GM21515 (cell line): Measurements from ENCODE around the gene NPNT.

Source experiments
- ATAC-seq: cut with Tn5 transposase; IDR thresholded peaks from one replicate; pipeline ENCODE4 v1.9.1; 2021; ENCODE audit not compliant: unreplicated experiment

NPNT gene

DNA sequence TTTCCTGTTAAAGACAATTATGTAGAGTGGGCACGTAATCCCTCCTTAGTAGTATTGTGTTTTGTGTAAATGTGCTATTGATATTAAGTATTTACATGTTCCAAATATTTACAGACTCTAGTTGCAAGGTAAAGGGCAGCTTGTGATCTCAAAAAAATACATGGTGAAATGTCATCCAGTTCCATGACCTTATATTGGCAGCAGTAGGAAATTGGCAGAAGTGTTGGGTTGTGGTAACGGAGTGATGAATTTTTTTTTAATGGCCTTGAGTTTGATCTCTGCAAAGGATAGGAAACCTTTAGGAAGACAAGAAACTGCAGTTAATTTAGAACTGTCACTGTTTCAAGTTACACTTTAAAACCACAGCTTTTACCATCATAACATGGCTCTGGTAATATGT, 74.3 kb downstream of the NPNT start:
- ATAC-seq: no peak

DNA sequence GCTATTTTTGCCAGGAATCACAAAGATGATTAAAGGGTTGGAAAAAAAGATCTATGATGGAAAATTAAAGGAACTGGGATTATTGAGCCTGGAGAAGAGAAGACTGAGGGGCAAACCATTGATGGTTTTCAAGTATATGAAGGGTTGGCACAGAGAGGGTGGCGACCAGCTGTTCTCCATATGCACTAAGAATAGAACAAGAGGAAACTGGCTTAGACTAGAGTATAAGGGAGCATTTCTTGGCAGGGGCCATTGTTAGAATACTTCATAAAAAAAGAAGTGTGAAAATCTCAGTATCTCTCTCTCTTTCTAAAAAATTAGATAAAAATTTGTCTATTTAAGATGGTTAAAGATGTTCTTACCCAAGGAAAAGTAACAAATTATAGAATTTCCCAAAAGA, 75.1 kb downstream of the NPNT start:
- no peak for ATAC-seq

DNA sequence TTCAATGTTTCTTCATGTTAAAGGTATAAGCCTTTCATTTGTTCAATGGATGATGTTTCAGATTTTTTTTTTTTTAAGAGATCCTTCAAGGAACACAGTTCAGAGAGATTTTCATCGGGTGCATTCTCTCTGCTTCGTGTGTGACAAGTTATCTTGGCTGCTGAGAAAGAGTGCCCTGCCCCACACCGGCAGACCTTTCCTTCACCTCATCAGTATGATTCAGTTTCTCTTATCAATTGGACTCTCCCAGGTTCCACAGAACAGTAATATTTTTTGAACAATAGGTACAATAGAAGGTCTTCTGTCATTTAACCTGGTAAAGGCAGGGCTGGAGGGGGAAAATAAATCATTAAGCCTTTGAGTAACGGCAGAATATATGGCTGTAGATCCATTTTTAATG, 75.8 kb downstream of the NPNT start:
- no peak for ATAC-seq

- ATAC-seq: no peak
Measured at GRCh38 chr4:105972946-105973621, 77.8 kb downstream of the NPNT start.

DNA sequence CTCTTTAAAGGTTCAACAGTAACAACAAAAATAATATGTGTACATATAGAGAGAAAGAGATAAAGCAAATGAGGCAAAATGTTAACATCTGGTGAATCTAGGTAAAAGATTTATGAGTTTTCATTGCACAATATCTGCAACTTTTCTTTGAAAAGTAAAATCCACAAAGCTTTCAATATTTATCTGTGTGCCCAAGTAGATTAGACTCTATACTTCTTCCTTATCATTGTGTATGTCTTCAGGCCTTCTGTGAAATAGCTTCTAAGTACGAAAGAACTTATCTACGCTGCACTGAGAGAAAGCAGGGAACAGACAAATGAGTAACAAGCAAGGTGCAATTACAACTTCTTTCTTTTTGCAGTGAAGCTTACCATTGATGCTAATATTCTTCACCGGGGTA, 81.6 kb downstream of the NPNT start:
- no peak for ATAC-seq

DNA sequence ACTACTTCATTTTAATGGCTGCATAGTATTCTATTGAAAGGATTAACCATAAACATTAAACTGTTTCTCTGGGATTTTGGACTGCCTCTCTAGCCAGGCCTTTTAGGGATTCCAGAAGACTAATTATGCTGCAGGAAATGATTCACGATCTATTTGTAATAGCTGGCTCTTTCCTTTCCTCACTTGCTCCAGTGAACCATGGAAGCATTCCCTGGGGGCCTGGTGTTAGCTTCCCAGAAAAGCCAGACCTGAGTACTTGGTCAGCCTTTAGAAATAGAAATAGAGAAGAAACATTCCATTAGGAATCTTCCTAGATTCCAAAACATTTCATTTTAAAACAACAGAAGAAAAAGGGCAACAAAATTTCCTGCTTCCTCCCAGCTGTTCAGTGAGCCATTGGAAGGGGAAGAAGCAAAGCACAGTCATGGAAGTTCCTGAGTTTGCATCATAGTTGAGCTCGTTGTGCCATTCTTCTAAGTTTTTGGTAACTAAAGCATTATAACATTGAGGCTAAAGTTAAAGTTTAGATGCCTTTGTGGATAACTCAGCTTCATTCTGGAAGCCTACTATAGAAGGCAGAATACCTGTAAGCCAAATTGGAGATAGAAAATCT, 83.5 kb downstream of the NPNT start:
- no peak for ATAC-seq

DNA sequence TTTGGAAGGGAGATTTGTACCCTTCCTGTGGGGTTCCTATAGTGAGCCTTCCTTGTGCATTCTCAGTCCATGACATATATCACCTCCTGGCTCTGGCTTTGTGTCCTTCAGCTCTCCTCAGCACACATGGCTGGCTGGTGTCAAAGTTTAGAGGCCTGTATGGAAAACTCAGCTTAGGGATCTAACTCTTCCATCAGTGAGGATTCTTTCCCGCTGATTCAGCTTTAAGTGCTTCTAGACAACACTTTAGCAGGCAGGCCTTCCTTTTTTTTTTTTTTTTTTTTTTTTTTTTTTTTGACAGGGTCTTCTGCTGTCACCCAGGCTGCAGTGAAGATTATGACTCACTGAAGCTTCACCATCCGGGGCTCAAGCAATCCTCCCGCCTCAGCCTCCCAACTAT, 84.2 kb downstream of the NPNT start:
- ATAC-seq: no peak

GRCh38 chr4:105988671-105989070, 93.4 kb downstream of the NPNT start:
- ATAC-seq: no peak

- no peak for ATAC-seq
Measured at GRCh38 chr4:105989485-105990242, 94.4 kb downstream of the NPNT start.

GRCh38 chr4:105990933-105991332, 95.7 kb downstream of the NPNT start:
- ATAC-seq: no peak

DNA sequence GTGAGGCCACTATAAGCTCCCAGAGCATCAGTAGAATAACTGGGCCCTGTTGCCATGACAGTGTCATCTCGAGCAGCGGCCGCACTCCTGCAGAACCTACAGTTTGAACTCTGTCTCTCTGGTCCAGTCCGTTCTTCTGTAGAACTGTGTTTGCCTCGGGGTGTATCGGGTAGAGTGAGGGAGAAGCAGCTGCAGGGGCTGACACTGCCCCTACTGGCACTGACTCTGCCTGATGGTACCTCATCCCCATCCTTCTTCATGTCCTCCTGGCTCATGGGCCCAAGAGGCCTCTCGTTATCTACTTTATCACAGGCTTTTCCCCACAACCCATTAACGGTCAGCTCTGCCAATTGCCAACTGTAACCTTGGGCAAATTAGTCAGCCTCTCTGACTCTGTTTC, 96.5 kb downstream of the NPNT start:
- no peak for ATAC-seq

- ATAC-seq: no peak
Measured at GRCh38 chr4:105992641-105993305, 97.5 kb downstream of the NPNT start.

DNA sequence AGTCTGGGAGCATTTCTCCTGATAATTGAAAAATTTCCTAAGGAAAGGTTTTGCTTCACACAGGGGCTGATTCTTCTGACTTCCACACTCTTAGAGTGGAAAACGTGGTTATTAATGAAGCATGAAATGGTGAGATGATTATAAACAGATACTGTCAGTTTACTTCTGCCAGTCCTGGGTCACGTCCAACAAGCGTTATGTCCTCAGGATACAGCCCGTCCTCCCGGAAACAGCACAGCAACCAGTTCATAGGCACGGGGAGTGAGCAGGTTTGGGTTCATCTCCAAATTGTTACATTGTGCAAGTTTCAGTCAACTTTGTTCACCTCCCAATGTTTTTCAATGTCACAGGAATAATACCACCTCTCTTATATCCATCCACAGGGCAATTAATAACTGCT, 98.8 kb downstream of the NPNT start:
- no peak for ATAC-seq

DNA sequence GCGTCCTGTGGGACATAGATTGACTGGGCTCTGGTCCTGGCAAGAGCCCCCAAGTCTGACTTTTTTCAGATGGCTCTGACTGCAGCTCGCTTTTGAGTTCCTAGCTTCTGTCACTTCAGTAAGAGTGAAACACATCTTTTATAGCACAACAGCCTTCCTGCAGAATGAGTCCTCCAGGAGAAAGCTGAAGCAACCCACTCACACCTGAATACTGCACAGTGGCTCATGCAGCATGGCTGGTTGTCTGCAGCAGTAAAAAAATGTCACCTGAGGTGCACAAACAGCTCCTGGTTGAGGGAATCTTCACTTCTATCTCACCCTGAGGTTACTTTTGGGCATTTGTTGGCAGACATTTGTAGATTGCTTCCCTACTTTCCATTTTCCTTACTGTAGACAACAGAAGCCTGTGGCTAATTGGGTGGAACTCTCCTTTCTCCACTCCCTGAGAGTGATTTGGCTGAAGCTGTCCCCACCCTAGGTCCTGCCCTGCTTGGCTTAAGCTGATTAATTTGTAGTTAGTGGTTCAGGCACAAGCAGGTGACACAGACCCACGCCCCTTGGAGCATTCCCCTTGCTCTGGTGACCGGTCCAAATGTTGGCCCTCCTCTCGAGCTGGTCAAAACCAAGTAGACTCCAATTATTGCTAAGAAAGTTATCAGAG, 99.7 kb downstream of the NPNT start:
- ATAC-seq: no peak

GRCh38 chr4:105996845-105997244, 101.6 kb downstream of the NPNT start:
- no peak for ATAC-seq

GRCh38 chr4:105998171-105999063, 103.1 kb downstream of the NPNT start:
- ATAC-seq: no peak

DNA sequence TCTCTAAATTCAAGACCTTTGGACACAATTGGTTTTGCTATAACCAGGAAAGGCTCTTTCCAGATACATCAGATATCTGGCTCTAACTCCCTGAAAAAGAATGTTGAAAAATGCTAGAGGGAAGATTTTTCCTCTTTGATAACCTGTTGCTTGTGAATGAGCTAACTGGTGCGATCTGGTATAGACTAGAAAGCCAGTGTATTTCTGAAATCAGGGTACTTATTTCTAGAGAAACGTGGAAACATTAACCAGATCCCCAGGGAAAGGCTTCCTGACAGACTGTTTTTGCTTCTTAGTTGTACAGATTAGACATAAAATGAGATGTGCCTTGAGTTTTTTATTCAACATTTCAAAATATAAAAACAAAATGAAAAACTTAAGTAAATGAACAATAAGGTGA, 107.7 kb downstream of the NPNT start:
- no peak for ATAC-seq

DNA sequence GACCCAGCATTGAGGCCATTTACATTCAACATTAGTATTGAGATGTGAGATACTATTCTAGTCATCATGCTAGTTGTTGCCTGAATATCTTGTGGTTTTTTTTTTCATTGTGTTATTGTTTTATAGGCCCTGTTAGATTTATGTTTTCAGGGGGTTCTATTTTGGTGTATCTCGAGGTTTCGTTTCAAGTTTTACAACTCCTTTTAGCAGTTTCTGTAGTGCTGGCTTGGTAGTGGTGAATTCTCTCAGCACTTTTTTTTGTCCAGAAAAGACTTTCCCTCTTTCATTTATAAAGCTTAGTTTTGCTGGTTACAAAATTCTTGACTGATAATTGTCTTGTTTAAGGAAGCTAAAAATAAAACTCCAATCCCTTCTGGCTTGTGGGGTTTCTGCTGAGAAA, 115.5 kb downstream of the NPNT start:
- no peak for ATAC-seq

DNA sequence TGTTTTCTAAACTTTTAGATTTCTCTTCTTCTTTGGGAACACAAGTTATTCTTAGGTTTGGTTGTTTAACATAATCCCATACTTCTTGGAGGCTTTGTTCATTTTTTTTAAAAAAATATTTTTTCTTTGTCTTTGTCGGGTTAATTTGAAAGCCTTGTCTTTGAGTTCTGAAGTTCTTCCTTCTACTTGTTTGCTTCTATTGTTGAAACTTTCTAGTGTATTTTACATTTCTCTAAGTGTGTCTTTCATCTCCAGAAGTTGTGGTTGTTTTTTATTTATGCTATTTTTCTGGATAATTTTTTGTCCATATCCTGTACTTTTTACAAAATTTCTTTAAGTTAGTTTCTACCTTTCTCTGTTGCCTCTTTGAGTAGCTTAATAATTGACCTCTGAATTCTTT, 116.1 kb downstream of the NPNT start:
- ATAC-seq: no peak

- no peak for ATAC-seq
Measured at GRCh38 chr4:106017975-106018374, 122.7 kb downstream of the NPNT start.
